Loucy (cell line): ENCODE measurements around the gene DNAAF8.

Source experiments
- H2AFZ ChIP-seq: fragments of 200-600 bp; sonication (generic); 2 replicates; pipeline ENCODE4 v1.6.0; 2016; ENCODE audit warnings: antibody characterized with exemption, mild to moderate bottlenecking, low read length, moderate library complexity
- H3F3A ChIP-seq: fragments of 200-600 bp; 2 replicates; pipeline ENCODE4 v1.6.0; 2016; ENCODE audit warnings: antibody characterized with exemption, low read depth, mild to moderate bottlenecking
- H3K27me3 ChIP-seq: fragments of 200-600 bp; sonication (generic); 2 replicates; pipeline ENCODE4 v1.6.1; 2014; ENCODE audit warnings: low read length, mild to moderate bottlenecking; ENCODE audit not compliant: insufficient read depth, poor library complexity, severe bottlenecking
- H3K36me3 ChIP-seq: fragments of 200-600 bp; sonication (generic); 2 replicates; pipeline ENCODE4 v1.6.1; 2016; ENCODE audit warnings: low read length; ENCODE audit not compliant: insufficient read depth
- H3K4me1 ChIP-seq: fragments of 200-600 bp; sonication (generic); 2 replicates; pipeline ENCODE4 v1.5.1; 2014; ENCODE audit warnings: low read length, mild to moderate bottlenecking; ENCODE audit not compliant: insufficient read depth, poor library complexity, severe bottlenecking
- H3K4me2 ChIP-seq: fragments of 200-600 bp; sonication (generic); 2 replicates; pipeline ENCODE4 v1.6.0; 2014; ENCODE audit warnings: antibody characterized with exemption, low read length, low read depth, mild to moderate bottlenecking; ENCODE audit not compliant: poor library complexity, severe bottlenecking
- H3K4me3 ChIP-seq: fragments of 200-600 bp; sonication (generic); 2 replicates; pipeline ENCODE4 v1.5.1; 2014; ENCODE audit warnings: low read length, mild to moderate bottlenecking, mixed read lengths; ENCODE audit not compliant: poor library complexity, severe bottlenecking
- H3K79me2 ChIP-seq: fragments of 200-600 bp; sonication (generic); 2 replicates; pipeline ENCODE4 v1.6.1; 2014; ENCODE audit warnings: low read length; ENCODE audit not compliant: insufficient read depth
- H3K9ac ChIP-seq: fragments of 200-600 bp; sonication (generic); 2 replicates; pipeline ENCODE4 v1.6.0; 2014; ENCODE audit warnings: mild to moderate bottlenecking, low read depth, low read length, moderate library complexity; ENCODE audit not compliant: poor library complexity, severe bottlenecking
- H3K9me2 ChIP-seq: fragments of 200-600 bp; sonication (generic); replicated peaks from 2 replicates; pipeline ENCODE4 v1.6.1; 2016; ENCODE audit warnings: low read depth, low read length, mixed read lengths
- H3K9me3 ChIP-seq: fragments of 200-600 bp; sonication (generic); 2 replicates; pipeline ENCODE4 v1.6.1; 2014; ENCODE audit warnings: mild to moderate bottlenecking, antibody characterized with exemption, low read length, low read depth; ENCODE audit not compliant: insufficient read depth
- H4K20me1 ChIP-seq: fragments of 200-600 bp; sonication (generic); 2 replicates; pipeline ENCODE4 v1.6.0; 2014; ENCODE audit warnings: antibody characterized with exemption, low read length, mild to moderate bottlenecking; ENCODE audit not compliant: insufficient read depth, poor library complexity, severe bottlenecking
- EZH2phosphoT487 ChIP-seq: fragments of 200-600 bp; IDR thresholded peaks from 2 replicates; pipeline ENCODE4 v1.6.1; 2018; ENCODE audit warnings: antibody characterized with exemption, mild to moderate bottlenecking, moderate library complexity, borderline replicate concordance
- TF ChIP-seq, protein P1 (sequence below): fragments of 200-600 bp; sonication (generic); conservative IDR thresholded peaks from 2 replicates; pipeline ENCODE4 v1.5.1; 2014; ENCODE audit warnings: mild to moderate bottlenecking, antibody characterized with exemption, low read length

Gene DNAAF8

DNA sequence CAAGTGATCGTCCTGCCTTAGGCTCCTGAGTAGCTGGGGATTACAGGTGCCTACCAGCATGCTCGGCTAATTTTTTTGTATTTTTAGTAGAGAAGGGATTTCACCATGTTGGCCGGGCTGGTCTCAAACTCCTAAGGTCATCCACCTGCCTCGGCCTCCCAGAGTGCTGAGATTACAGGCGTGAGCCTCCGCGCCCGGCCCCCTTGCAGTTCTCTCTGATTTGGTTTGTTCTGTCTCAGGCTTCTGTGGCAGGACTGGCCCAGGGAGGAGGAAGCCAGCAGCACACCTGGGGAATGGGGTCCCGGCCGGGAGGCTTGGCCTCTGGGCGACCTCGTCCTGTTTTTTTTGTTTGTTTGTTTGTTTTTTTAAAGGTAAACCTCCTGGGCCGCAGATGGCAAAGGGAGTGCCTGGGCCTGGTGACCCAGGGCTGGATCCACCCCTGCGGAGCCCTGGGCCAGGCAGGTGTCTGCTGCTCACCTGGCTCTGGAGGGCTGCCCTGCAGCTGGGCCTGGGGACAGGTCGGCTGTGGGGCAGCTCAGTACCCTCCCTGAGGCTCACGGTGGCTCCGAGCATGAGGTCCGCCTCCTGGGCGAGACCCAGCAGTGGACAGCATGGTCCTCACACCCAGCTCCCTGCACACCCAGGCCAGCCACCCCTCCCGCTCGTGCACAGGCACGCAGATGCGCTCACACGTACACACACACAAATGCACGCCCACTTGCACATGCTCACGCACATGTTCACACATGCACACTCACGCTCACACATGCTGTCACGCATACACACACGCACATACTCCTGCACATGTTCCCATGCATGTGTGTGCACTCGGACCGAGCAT is 44.3 kb upstream of the DNAAF8 start:
- Histone ChIP-seq H4K20me1 (no peaks in the 10 kb centered on the region), H3K36me3 (no peaks in the 10 kb centered on the region)
- TF ChIP-seq EZH2phosphoT487 = no peak
- TF ChIP-seq, protein P1, sequence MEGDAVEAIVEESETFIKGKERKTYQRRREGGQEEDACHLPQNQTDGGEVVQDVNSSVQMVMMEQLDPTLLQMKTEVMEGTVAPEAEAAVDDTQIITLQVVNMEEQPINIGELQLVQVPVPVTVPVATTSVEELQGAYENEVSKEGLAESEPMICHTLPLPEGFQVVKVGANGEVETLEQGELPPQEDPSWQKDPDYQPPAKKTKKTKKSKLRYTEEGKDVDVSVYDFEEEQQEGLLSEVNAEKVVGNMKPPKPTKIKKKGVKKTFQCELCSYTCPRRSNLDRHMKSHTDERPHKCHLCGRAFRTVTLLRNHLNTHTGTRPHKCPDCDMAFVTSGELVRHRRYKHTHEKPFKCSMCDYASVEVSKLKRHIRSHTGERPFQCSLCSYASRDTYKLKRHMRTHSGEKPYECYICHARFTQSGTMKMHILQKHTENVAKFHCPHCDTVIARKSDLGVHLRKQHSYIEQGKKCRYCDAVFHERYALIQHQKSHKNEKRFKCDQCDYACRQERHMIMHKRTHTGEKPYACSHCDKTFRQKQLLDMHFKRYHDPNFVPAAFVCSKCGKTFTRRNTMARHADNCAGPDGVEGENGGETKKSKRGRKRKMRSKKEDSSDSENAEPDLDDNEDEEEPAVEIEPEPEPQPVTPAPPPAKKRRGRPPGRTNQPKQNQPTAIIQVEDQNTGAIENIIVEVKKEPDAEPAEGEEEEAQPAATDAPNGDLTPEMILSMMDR = no peak

DNA sequence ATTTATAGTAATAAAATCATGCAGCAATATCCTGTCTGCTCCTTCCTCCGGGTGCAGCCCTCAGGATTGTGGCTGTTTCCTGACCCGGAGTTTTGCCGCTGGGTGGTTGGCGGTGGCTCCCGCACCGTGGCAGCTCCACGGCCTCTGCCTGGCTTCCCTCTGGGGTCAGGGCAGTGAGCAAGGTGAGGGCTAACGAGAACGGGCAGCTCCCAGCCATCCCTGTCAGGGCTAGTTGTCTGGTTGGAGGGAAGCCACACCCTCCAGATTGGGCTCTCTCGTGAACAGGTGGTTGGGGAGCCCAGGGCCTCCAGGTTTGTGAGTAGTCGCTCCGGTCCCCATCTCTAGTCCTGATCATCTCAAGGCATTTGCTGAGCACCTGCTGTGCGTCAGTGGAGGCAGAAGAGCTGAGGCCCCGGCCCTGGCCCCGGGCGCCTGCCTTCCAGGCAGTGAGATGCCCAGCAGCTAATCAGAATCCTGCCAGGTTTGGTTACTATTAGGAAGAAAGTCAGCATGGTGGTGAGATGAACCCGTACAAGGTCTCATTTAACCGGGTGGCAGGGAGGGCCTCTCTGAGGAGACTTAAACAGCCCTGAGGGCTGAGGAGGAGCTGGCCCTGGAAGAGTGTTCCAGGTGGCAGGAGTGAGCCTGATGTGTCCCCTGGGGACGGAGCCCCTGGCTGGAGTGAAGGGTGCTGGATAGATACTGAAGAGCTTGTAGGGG is 43.2 kb upstream of the DNAAF8 start:
- Histone ChIP-seq H3K4me3 (no peak overlapping the region), H3K36me3 (no peaks in the 10 kb centered on the region), H2AFZ (no peak overlapping the region)

More for the DNA sequence above, 44.3 kb upstream of the DNAAF8 start:
- Histone ChIP-seq H3K27me3 (no peaks in the 10 kb centered on the region), H3K4me3 (no peak overlapping the region), H3K9ac (no peak overlapping the region), H3K4me1 (no peaks in the 10 kb centered on the region), H3F3A (no peaks in the 10 kb centered on the region), H3K9me3 (no peaks in the 10 kb centered on the region), H2AFZ (no peak overlapping the region), H3K79me2 (peaks cover 5% of the 10 kb centered on the region; the same call in 1 of the 2 replicates), H3K9me2 (no peaks in the 10 kb centered on the region), H3K4me2 (no peak overlapping the region)

DNA sequence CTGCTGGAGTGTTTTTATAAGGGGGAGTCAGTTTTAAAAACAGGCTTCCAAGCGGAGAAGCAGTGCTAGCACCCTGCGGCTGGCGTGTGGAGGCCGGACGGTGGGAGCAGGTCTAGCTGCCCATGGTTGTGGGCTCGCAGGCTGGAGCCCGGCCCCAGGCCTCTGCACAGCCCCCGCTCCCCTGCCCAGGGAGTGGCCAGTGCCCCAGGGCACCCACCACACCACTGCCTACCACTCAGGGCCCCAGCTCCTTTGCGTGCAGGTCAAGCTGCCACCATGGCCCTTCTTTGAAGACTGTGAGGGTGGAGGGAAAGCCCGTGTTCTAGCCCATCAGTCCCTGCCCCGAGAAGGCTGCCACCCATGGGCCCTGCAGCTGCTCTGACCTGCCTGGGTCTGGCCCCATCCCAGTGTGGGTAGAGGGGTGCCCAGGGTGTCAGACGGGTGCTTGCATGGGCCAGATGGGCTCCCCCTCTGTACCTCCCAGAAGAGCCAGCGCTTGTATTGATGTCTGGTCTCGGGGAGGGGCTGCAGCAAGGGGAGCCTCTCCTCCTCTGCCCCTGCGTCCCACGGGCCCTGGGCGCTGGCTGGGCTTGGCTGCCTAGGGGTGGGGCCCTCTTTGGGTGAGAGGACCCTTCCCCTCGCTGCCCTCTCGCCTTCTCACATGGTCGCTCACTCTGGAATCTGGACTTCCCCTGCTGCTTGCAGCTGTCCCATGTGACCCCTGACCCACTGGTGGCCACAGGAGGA is 42.5 kb upstream of the DNAAF8 start:
- no peak overlapping the region for H3K4me2 ChIP-seq
- H3K27me3 ChIP-seq = no peaks in the 10 kb centered on the region
- H3K9me2 ChIP-seq = no peaks in the 10 kb centered on the region
- no peaks in the 10 kb centered on the region for H4K20me1 ChIP-seq
- no peaks in the 10 kb centered on the region for H3K36me3 ChIP-seq
- peaks cover 5% of the 10 kb centered on the region; the same call in 1 of the 2 replicates for H3K79me2 ChIP-seq
- H3K9ac ChIP-seq = no peak overlapping the region
- no peak overlapping the region for H2AFZ ChIP-seq
- H3K9me3 ChIP-seq = no peaks in the 10 kb centered on the region
- no peak overlapping the region for H3K4me3 ChIP-seq
- no peaks in the 10 kb centered on the region for H3F3A ChIP-seq
- no peaks in the 10 kb centered on the region for H3K4me1 ChIP-seq
- TF ChIP-seq, protein P1 = no peak
- TF ChIP-seq EZH2phosphoT487 = no peak

More for the DNA sequence above, 43.2 kb upstream of the DNAAF8 start:
- TF ChIP-seq, protein P1 = no peak
- no peak for TF ChIP-seq EZH2phosphoT487
- H3K4me2 ChIP-seq = no peak overlapping the region
- H3K9me2 ChIP-seq = no peaks in the 10 kb centered on the region
- no peaks in the 10 kb centered on the region for H3K9me3 ChIP-seq
- H3K9ac ChIP-seq = no peak overlapping the region
- peaks cover 5% of the 10 kb centered on the region; the same call in 1 of the 2 replicates for H3K79me2 ChIP-seq
- H3K4me1 ChIP-seq = no peaks in the 10 kb centered on the region
- no peaks in the 10 kb centered on the region for H4K20me1 ChIP-seq
- H3K27me3 ChIP-seq = no peaks in the 10 kb centered on the region
- H3F3A ChIP-seq = no peaks in the 10 kb centered on the region
